ENCODE data around the gene RBM28. TPM values are rescaled to one million over a fixed set of nuclear protein-coding genes. Genes with fewer than 3 reads are reported as not detected.
"Not testable (repeated sequence)": the region's sequence is repeated elsewhere in the genome, so short reads cannot be mapped to it uniquely, and the experiment has no call there.

Gene RBM28
- total RNA-seq, 1 donor from 2014 or later: 23.8 TPM

- H3K4me1 ChIP-seq: no peaks in the 10 kb centered on the region
- intact Hi-C loops (cut with DNase I): no loop called here
- no peaks in the 10 kb centered on the region for H3K9me3 ChIP-seq
- DNase-seq (ENCODE audit: low spot score in 2 of 2): no peak
- no peak overlapping the region for H3K4me3 ChIP-seq
- H3K27ac ChIP-seq: no peak overlapping the region
- TF ChIP-seq CTCF (IDR thresholded peaks at IDR 0.05): no peak
- H3K36me3 ChIP-seq: peaks cover 30 to 39% of the 10 kb centered on the region in 2 donors
- H3K27me3 ChIP-seq: no peaks in the 10 kb centered on the region
Measured at GRCh38 chr7:128304212-128304611, 39.5 kb downstream of the RBM28 start.

DNA sequence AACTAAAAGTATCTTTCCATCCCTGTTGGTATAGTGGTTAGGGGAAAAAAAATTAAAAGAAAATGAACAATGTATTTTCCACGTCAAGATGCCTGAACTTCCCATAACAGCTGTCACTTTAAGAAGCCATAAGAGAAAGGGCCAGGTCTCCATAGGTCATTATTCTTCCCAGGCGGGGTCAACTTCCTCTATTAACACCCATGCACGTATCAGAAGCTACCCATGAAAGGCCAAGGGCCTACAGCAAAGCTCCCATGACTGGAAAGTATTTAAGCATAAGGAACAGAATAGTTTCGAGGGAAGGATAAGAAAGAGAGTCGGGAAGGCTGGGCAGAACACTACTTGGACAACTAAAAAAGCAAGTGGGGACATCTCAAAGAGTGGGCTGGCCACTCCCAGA lies 40.1 kb downstream of the RBM28 start:
- TF ChIP-seq CTCF (IDR thresholded peaks at IDR 0.05): no peak
- H3K4me1 ChIP-seq: no peaks in the 10 kb centered on the region
- H3K4me3 ChIP-seq: no peak overlapping the region
- no peaks in the 10 kb centered on the region for H3K9me3 ChIP-seq
- no peaks in the 10 kb centered on the region for H3K27me3 ChIP-seq
- H3K36me3 ChIP-seq: peaks cover 27 to 35% of the 10 kb centered on the region in 2 donors
- H3K27ac ChIP-seq: no peak overlapping the region
- intact Hi-C loops (cut with DNase I): no loop called here
- no peak for DNase-seq (ENCODE audit: low spot score in 2 of 2)

DNA sequence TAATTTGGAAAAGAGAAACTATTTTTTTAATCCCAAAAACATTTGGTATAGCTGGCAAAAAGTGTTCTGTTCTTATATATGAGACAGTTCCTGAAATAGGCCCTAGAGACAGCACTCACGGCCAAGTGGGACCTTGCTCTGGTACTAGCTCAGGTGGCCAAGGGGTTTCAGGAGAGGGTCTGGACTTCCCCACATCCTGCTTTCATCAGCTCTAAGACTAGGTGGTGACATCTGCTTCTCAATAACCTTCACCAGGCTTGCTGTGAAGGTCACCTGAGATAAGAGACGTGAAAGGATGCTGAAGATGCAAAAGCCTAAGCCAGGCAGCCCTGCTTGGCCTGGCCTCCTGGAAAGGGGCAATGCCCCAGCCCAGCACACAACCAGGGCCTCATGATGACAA lies 40.6 kb downstream of the RBM28 start:
- TF ChIP-seq CTCF (IDR thresholded peaks at IDR 0.05): no peak

DNA sequence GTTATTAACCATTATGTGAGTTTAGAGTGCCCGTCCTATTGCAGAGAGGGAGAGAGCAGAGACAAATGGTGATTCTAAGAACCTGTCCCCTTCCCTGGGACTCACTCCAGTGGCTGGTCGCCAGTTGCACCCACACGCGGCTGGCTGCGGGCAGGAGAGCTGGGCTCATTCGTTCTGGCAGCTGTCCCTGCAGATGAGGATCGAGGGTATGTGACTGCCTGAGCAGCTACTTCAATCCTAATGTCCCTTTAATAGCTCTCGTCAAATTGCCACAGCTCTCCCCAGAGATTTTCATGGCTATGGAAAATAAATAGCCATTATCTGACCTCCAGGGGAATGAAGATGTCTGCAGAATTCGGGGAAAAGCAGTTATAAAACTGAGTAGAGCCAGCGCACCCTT lies 41.6 kb downstream of the RBM28 start:
- Histone ChIP-seq H3K4me3 (no peak overlapping the region), H3K36me3 (peaks cover 17 to 21% of the 10 kb centered on the region in 2 donors), H3K9me3 (no peaks in the 10 kb centered on the region), H3K4me1 (no peaks in the 10 kb centered on the region), H3K27me3 (no peaks in the 10 kb centered on the region), H3K27ac (no peak overlapping the region)
- TF ChIP-seq CTCF (IDR thresholded peaks at IDR 0.05): no peak
- no peak for DNase-seq (ENCODE audit: low spot score in 2 of 2)
- intact Hi-C loops (cut with DNase I): no loop called here

More for the DNA sequence above, 40.6 kb downstream of the RBM28 start:
- peaks cover 23 to 31% of the 10 kb centered on the region in 2 donors for H3K36me3 ChIP-seq
- no peak overlapping the region for H3K4me3 ChIP-seq
- H3K27me3 ChIP-seq: no peaks in the 10 kb centered on the region
- DNase-seq (ENCODE audit: low spot score in 2 of 2): no peak
- no peaks in the 10 kb centered on the region for H3K9me3 ChIP-seq
- intact Hi-C loops (cut with DNase I): no loop called here
- no peaks in the 10 kb centered on the region for H3K4me1 ChIP-seq
- H3K27ac ChIP-seq: no peak overlapping the region

- no peaks in the 10 kb centered on the region for H3K27me3 ChIP-seq
- no peak for TF ChIP-seq CTCF (IDR thresholded peaks at IDR 0.05)
- DNase-seq (ENCODE audit: low spot score in 2 of 2): no peak
- H3K36me3 ChIP-seq: peaks cover 0 to 3% of the 10 kb centered on the region in 2 donors
- no peak overlapping the region for H3K27ac ChIP-seq
- no peaks in the 10 kb centered on the region for H3K9me3 ChIP-seq
- H3K4me1 ChIP-seq: no peaks in the 10 kb centered on the region
- intact Hi-C loops (cut with DNase I): no loop called here
- H3K4me3 ChIP-seq: no peak overlapping the region
Measured at GRCh38 chr7:128299109-128299607, 44.5 kb downstream of the RBM28 start.

GRCh38 chr7:128298004-128298403 lies 45.7 kb downstream of the RBM28 start:
- H3K27ac ChIP-seq; H3K27me3 ChIP-seq; H3K4me1 ChIP-seq; DNase-seq (ENCODE audit: low spot score in 2 of 2); intact Hi-C loops (cut with DNase I); H3K9me3 ChIP-seq; H3K4me3 ChIP-seq; H3K36me3 ChIP-seq: not testable (repeated sequence)
